Thoracic aorta (tissue), 2 donors: ENCODE measurements around the gene BPIFB4. TPM values are rescaled to one million over a fixed set of nuclear protein-coding genes. Genes with fewer than 3 reads are reported as not detected.
"Not testable (repeated sequence)": the region's sequence is repeated elsewhere in the genome, so short reads cannot be mapped to it uniquely, and the experiment has no call there.

Source experiments
- ATAC-seq: fragments of 150-250 bp; one replicate; pipeline ENCODE4 v1.8.0; 2017; ENCODE audit warnings: low read depth; ENCODE audit not compliant: insufficient number of reproducible peaks, low FRiP score
- DNase-seq: peaks from one replicate; pipeline ENCODE4 v3.0.0-alpha.2; 2020; ENCODE audit warnings: low spot score
- H3K27ac ChIP-seq, 2 donors: fragments of 200-600 bp; sonication (generic); 1 replicate in 1 of 2; 2 replicates in 1 of 2; pipeline ENCODE4 v1.5.1; 2016; ENCODE audit warnings: mild to moderate bottlenecking in 2 of 2, moderate library complexity in 2 of 2
- H3K27me3 ChIP-seq: fragments of 200-600 bp; sonication (generic); replicated peaks from 2 replicates; pipeline ENCODE4 v1.6.0; 2016; ENCODE audit warnings: mild to moderate bottlenecking; ENCODE audit not compliant: insufficient read depth
- H3K36me3 ChIP-seq: fragments of 200-600 bp; sonication (generic); one replicate; pipeline ENCODE4 v1.5.1; 2016
- H3K4me1 ChIP-seq, 2 donors: fragments of 200-600 bp; sonication (generic); 1 replicate in 1 of 2; 2 replicates in 1 of 2; pipeline versions ENCODE4 v1.5.1 to v1.6.0; 2016; ENCODE audit warnings: low read depth in 2 of 2, mild to moderate bottlenecking in 1 of 2; ENCODE audit not compliant: control insufficient read depth in 1 of 2
- H3K4me3 ChIP-seq: fragments of 200-600 bp; sonication (generic); 2 replicates; pipeline ENCODE4 v1.5.1; 2016; ENCODE audit warnings: mild to moderate bottlenecking
- H3K9me3 ChIP-seq: fragments of 200-600 bp; sonication (generic); 2 replicates; pipeline ENCODE4 v1.5.1; 2016
- total RNA-seq, 2 donors: library from RNA; depleted of rRNA; stranded (reverse); fragments of >200 nt; gene quantifications; one replicate each; pipeline versions ENCODE4 v1.1.0 to v1.2.3, GENCODE V29; 2016
- TF ChIP-seq, protein P1 (sequence below): fragments of 200-600 bp; sonication (generic); IDR thresholded peaks from one replicate; pipeline ENCODE4 v1.5.1; 2019; ENCODE audit warnings: antibody characterized with exemption

Gene BPIFB4
- total RNA-seq, 2 donors from 2014 or later, result not detected

DNA sequence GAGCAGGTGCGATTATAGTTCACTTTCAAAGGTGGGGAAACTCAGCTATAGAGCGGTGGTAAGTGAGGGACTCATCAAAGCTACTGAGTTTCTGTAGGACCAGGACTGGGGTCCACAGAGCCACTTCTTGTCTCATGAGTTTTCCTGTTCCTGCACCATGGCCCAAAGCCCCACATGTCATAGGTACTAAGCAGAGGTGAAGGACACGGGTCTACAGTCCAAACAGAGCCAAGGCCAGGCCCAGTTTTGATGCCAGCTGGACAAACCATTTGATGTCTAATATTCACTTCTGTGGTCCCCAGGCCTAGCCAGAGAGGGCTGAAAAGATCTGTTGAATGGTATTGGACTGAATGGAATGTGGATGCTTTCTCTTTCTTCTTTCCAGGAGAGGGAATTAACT is 37.0 kb upstream of the BPIFB4 start:
- TF ChIP-seq, protein P1, sequence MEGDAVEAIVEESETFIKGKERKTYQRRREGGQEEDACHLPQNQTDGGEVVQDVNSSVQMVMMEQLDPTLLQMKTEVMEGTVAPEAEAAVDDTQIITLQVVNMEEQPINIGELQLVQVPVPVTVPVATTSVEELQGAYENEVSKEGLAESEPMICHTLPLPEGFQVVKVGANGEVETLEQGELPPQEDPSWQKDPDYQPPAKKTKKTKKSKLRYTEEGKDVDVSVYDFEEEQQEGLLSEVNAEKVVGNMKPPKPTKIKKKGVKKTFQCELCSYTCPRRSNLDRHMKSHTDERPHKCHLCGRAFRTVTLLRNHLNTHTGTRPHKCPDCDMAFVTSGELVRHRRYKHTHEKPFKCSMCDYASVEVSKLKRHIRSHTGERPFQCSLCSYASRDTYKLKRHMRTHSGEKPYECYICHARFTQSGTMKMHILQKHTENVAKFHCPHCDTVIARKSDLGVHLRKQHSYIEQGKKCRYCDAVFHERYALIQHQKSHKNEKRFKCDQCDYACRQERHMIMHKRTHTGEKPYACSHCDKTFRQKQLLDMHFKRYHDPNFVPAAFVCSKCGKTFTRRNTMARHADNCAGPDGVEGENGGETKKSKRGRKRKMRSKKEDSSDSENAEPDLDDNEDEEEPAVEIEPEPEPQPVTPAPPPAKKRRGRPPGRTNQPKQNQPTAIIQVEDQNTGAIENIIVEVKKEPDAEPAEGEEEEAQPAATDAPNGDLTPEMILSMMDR, result no peak
- no peaks in the 10 kb centered on the region for H3K4me1 ChIP-seq
- ATAC-seq, result no peak

DNA sequence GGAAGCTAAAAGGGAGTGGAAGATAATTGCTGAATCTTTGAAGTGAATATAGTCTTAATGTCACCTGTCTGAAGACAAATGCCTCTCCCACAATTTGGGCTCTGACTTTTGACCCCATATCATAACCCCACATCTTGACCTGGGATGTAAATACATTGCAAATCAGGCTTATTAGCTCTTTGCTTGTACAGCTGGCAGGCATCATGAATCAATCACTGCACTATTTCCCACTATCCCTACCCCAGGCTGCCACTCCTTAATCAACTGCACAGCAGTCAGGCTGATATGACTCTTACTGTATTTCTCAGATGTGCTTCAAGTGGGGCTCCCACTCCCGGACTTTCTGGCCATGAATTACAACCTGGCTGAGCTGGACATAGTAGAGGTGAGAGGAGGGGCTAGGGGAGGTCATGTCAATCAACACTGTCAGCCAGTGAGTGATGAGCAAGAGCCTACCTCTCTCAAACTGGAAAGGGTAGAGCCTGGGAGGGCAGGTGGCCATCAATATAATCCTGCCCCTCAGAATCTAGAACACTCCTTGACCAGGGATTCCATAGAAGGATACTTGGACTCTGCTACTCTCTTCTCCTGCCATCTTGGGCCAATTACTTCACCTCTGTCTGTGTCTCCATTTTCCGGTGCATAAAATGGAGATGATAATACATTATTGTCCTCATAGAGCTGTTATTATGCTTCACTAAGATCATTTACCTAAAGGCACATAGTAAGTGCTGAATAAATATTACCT is 36.3 kb upstream of the BPIFB4 start:
- H3K27ac ChIP-seq, result no peak overlapping the region
- TF ChIP-seq, protein P1, result no peak
- H3K4me3 ChIP-seq, result no peak overlapping the region
- ATAC-seq, result no peak
- no peak for DNase-seq
- H3K9me3 ChIP-seq, result peaks cover 15% of the 10 kb centered on the region
- no peaks in the 10 kb centered on the region for H3K36me3 ChIP-seq
- H3K27me3 ChIP-seq, result no peaks in the 10 kb centered on the region
- H3K4me1 ChIP-seq, result no peaks in the 10 kb centered on the region

More for the DNA sequence above, 37.0 kb upstream of the BPIFB4 start:
- Histone ChIP-seq H3K27me3 (no peaks in the 10 kb centered on the region), H3K9me3 (peaks cover 15% of the 10 kb centered on the region), H3K27ac (no peak overlapping the region), H3K4me3 (no peak overlapping the region), H3K36me3 (no peaks in the 10 kb centered on the region)
- no peak for DNase-seq

DNA sequence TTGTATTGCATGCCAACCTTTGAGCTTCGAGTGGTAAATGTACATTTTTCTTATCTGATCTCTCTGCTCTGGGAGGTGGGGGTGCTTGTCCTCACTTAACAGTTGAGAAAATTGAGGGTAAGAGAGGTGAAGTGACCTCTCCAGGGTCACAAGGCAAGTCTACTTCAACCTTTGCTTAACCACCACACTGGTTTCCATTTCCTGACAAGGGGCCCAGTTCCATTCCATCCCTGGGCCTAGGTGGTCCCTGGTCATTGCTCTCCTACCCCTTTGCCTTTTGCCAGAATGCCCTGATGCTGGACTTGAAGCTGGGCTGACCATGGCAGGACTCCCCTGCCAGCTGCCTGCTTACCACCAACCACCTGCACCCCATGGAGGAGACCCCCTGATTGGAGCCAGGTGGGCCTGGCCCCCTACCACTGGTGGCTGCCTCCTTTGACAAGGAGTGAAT is 35.7 kb upstream of the BPIFB4 start:
- TF ChIP-seq, protein P1, result no peak
- no peaks in the 10 kb centered on the region for H3K4me1 ChIP-seq
- no peak for ATAC-seq
- H3K9me3 ChIP-seq, result peaks cover 15% of the 10 kb centered on the region
- no peak for DNase-seq
- H3K4me3 ChIP-seq, result no peak overlapping the region
- no peaks in the 10 kb centered on the region for H3K36me3 ChIP-seq
- H3K27ac ChIP-seq, result no peak overlapping the region
- no peaks in the 10 kb centered on the region for H3K27me3 ChIP-seq

DNA sequence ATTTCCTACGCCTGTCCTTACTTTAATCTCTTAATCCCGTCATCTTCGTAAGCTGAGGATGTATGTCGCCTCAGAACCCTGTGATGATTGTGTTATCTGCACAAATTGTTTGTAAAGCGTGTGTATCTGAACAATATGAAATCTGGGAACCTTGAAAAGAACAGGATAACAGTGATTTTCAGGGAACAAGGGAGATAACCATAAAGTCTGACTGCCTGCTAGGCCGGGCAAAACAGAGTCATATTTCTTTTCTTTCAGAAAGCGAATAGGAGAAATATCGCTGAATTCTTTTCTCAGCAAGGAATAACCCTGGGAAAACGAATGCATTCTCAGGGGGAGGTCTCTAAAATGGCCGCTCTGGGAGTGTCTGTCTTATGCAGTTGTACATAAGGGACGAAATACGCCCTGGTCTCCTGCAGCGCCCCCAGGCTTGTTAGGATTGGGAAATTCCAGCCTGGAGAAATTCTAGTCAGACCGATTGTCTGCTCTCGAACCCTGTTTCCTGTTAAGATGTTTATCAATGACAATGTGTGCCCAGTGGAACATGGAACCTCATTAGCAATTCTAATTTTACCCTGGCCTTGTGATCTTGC is 34.2 kb upstream of the BPIFB4 start:
- H3K27ac ChIP-seq, H3K4me1 ChIP-seq, ATAC-seq, H3K27me3 ChIP-seq, H3K36me3 ChIP-seq, H3K4me3 ChIP-seq, DNase-seq: not testable (repeated sequence)
- peaks cover 15% of the 10 kb centered on the region for H3K9me3 ChIP-seq

DNA sequence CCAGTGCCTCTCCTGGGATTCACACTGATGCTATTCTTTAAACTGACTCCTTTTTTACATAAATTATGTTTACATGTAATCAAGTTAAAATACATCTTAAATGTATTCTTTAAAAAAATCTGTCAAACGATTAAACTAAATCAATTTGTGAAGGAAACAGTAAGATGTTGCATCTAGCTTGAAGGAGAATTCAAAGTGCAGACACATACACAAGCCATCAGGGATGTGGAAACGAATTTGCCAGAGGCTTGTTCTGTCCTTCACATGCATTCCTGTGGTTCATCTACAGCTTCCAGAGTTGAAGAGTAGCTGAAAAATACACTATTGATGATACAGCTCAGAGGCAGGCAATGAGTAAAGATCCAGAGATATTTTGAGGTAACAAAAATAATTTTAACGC is 33.0 kb upstream of the BPIFB4 start:
- H3K27ac ChIP-seq, result no peak overlapping the region
- TF ChIP-seq, protein P1, result no peak
- no peak overlapping the region for H3K4me3 ChIP-seq
- no peak for ATAC-seq
- peaks cover 15% of the 10 kb centered on the region for H3K9me3 ChIP-seq
- H3K4me1 ChIP-seq, result no peaks in the 10 kb centered on the region
- no peaks in the 10 kb centered on the region for H3K27me3 ChIP-seq
- H3K36me3 ChIP-seq, result no peaks in the 10 kb centered on the region
- no peak for DNase-seq
